AG09309 (cell line): ENCODE measurements around the gene CAMK1D.

Experiments
- DNase-seq: peaks from one replicate; pipeline ENCODE4 v3.0.0-alpha.2; 2010; ENCODE audit warnings: low read depth
- H3K4me3 ChIP-seq: 2 replicates; pipeline ENCODE4 v1.5.1; 2011; ENCODE audit warnings: mild to moderate bottlenecking, low read depth, low read length, moderate library complexity; ENCODE audit not compliant: control insufficient read depth
- CTCF ChIP-seq: IDR thresholded peaks from 2 replicates; pipeline ENCODE4 v1.5.1; 2011; ENCODE audit warnings: mild to moderate bottlenecking, low read depth, low read length, inconsistent platforms; ENCODE audit not compliant: insufficient read depth, control insufficient read depth; ENCODE audit errors: missing control alignments

CAMK1D gene

GRCh38 chr10:12600652-12601051 is 251.3 kb downstream of the CAMK1D start:
- no peak for TF ChIP-seq CTCF
- DNase-seq = no peak

GRCh38 chr10:12602521-12602920 is 253.2 kb downstream of the CAMK1D start:
- TF ChIP-seq CTCF = no peak
- no peak overlapping the region for H3K4me3 ChIP-seq
- no peak for DNase-seq

More at GRCh38 chr10:12600652-12601051, 251.3 kb downstream of the CAMK1D start:
- H3K4me3 ChIP-seq = no peak overlapping the region

- no peak for TF ChIP-seq CTCF
- DNase-seq = no peak
- no peak overlapping the region for H3K4me3 ChIP-seq
Observed at GRCh38 chr10:12603766-12604470, 254.6 kb downstream of the CAMK1D start.

GRCh38 chr10:12605580-12606405 is 256.4 kb downstream of the CAMK1D start:
- TF ChIP-seq CTCF = no peak
- no peak for DNase-seq
- H3K4me3 ChIP-seq = no peak overlapping the region

- TF ChIP-seq CTCF = no peak
- no peak overlapping the region for H3K4me3 ChIP-seq
- no peak for DNase-seq
Observed at GRCh38 chr10:12606461-12606860, 257.1 kb downstream of the CAMK1D start.

- no peak overlapping the region for H3K4me3 ChIP-seq
- no peak for DNase-seq
- no peak for TF ChIP-seq CTCF
Observed at GRCh38 chr10:12608761-12609160, 259.4 kb downstream of the CAMK1D start.
